HG02840 (cell line): ENCODE data around the gene CTNNA1.
"Not testable (repeated sequence)": the region's sequence is repeated elsewhere in the genome, so short reads cannot be mapped to it uniquely, and the experiment has no call there.

Experiments
- ATAC-seq: cut with Tn5 transposase; IDR thresholded peaks from one replicate; pipeline ENCODE4 v1.9.1; 2021; ENCODE audit warnings: mild to moderate bottlenecking, moderate library complexity, moderate number of reproducible peaks; ENCODE audit not compliant: unreplicated experiment, low FRiP score

CTNNA1 gene

GRCh38 chr5:138803935-138804334 lies 50.7 kb downstream of the CTNNA1 start:
- ATAC-seq, result no peak

GRCh38 chr5:138805096-138805495 lies 51.9 kb downstream of the CTNNA1 start:
- ATAC-seq, result no peak

GRCh38 chr5:138807182-138807581 lies 54.0 kb downstream of the CTNNA1 start:
- no peak for ATAC-seq

GRCh38 chr5:138809391-138809790 lies 56.2 kb downstream of the CTNNA1 start:
- no peak for ATAC-seq

- ATAC-seq, result not testable (repeated sequence)
These were observed 57.6 kb downstream of the CTNNA1 start for GRCh38 chr5:138810861-138811260.

GRCh38 chr5:138815529-138815928 lies 62.3 kb downstream of the CTNNA1 start:
- no peak for ATAC-seq

- no peak for ATAC-seq
These were observed 64.0 kb downstream of the CTNNA1 start for GRCh38 chr5:138817241-138817640.

- no peak for ATAC-seq
These were observed 65.9 kb downstream of the CTNNA1 start for GRCh38 chr5:138819081-138819480.

- ATAC-seq, result no peak
These were observed 67.5 kb downstream of the CTNNA1 start for GRCh38 chr5:138820695-138821094.

GRCh38 chr5:138824516-138824915 lies 71.3 kb downstream of the CTNNA1 start:
- no peak for ATAC-seq

- ATAC-seq, result no peak
These were observed 72.0 kb downstream of the CTNNA1 start for GRCh38 chr5:138824924-138825863.

GRCh38 chr5:138828556-138828955 lies 75.3 kb downstream of the CTNNA1 start:
- no peak for ATAC-seq

GRCh38 chr5:138829341-138829740 lies 76.1 kb downstream of the CTNNA1 start:
- ATAC-seq, result no peak

- ATAC-seq, result no peak
These were observed 78.5 kb downstream of the CTNNA1 start for GRCh38 chr5:138831703-138832102.

GRCh38 chr5:138832218-138832617 lies 79.0 kb downstream of the CTNNA1 start:
- ATAC-seq, result no peak

- ATAC-seq, result no peak
These were observed 79.9 kb downstream of the CTNNA1 start for GRCh38 chr5:138833080-138833479.

- ATAC-seq, result no peak
These were observed 80.7 kb downstream of the CTNNA1 start for GRCh38 chr5:138833726-138834480.

GRCh38 chr5:138834853-138835252 lies 81.6 kb downstream of the CTNNA1 start:
- not testable (repeated sequence) for ATAC-seq

GRCh38 chr5:138837160-138837559 lies 83.9 kb downstream of the CTNNA1 start:
- ATAC-seq, result no peak

- no peak for ATAC-seq
These were observed 86.9 kb downstream of the CTNNA1 start for GRCh38 chr5:138840103-138840502.

- no peak for ATAC-seq
These were observed 88.3 kb downstream of the CTNNA1 start for GRCh38 chr5:138841531-138841930.
